ENCODE data around the gene TEX101.
"Not testable (repeated sequence)": the region's sequence is repeated elsewhere in the genome, so short reads cannot be mapped to it uniquely, and the experiment has no call there.

TEX101 gene

GRCh38 chr19:43414554-43414953 is at the start of gene TEX101:
TEX101 (plus strand) TSS chr19:43414890; CDS start chr19:43415920, 1,030 bp downstream.
- H3K4me3 ChIP-seq (ENCODE audit: low read length): no peak within 1 kb of the TSS
- no peak within 1 kb of the TSS for H3K27ac ChIP-seq (ENCODE audit: low read depth, low read length)
- no peaks in the 10 kb centered on the region for H3K27me3 ChIP-seq (ENCODE audit: control insufficient read depth, insufficient read depth, low read length)
- H3K9ac ChIP-seq (ENCODE audit: low read length): no peak within 1 kb of the TSS
- H3K4me1 ChIP-seq (ENCODE audit: control insufficient read depth, insufficient read depth, low read length): no peaks in the 10 kb centered on the region
- H3K36me3 ChIP-seq (ENCODE audit: control insufficient read depth, insufficient read depth, low read length): no peaks in the 10 kb centered on the region

DNA sequence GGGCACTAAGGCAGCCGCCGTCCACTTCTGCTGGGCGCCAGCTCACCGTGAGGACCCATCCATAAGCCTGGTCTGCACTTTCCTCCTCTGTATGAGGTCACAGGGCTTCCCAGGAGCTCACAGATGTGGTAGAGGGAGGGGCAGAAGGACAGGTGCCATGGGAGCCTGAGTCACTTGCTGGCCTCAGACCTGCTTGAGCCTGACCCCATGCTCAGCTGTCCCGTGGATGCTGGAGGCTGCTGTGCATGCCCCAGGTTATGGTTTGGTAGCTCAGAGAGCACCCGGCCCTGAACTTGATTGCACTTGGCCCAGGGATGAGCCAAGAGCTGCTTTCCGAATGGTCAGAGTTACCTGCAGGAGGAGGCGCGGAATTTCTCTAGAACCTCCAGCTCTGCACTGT is 49.0 kb upstream of the TEX101 start:
- not testable (repeated sequence) for H3K4me1 ChIP-seq (ENCODE audit: control insufficient read depth, insufficient read depth, low read length); H3K36me3 ChIP-seq (ENCODE audit: control insufficient read depth, insufficient read depth, low read length); H3K27me3 ChIP-seq (ENCODE audit: control insufficient read depth, insufficient read depth, low read length); H3K27ac ChIP-seq (ENCODE audit: low read depth, low read length); H3K4me3 ChIP-seq (ENCODE audit: low read length); H3K9ac ChIP-seq (ENCODE audit: low read length)

- Histone ChIP-seq H3K9ac (ENCODE audit: low read length) (no peak overlapping the region), H3K27ac (ENCODE audit: low read depth, low read length) (no peak overlapping the region), H3K4me1 (ENCODE audit: control insufficient read depth, insufficient read depth, low read length) (no peaks in the 10 kb centered on the region), H3K4me3 (ENCODE audit: low read length) (no peak overlapping the region), H3K27me3 (ENCODE audit: control insufficient read depth, insufficient read depth, low read length) (no peaks in the 10 kb centered on the region), H3K36me3 (ENCODE audit: control insufficient read depth, insufficient read depth, low read length) (no peaks in the 10 kb centered on the region)
Measured at GRCh38 chr19:43367822-43368221, 46.9 kb upstream of the TEX101 start.

DNA sequence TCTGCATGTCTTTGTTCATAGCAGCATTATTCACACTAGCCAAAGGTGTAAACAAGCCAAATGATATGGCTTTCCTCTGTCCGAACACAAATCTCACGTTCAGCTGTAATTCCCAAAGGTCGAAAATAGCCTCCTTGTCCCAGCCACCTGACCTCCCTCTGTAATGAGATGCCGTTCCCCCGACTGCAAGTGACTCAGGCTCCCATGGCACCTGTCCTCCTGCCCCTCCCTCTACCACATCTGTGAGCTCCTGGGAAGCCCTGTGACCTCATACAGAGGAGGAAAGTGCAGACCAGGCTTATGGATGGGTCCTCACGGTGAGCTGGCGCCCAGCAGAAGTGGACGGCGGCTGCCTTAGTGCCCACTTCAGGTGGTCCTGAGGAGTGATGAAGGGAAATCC is 45.8 kb upstream of the TEX101 start:
- H3K9ac ChIP-seq (ENCODE audit: low read length); H3K27ac ChIP-seq (ENCODE audit: low read depth, low read length); H3K4me3 ChIP-seq (ENCODE audit: low read length); H3K4me1 ChIP-seq (ENCODE audit: control insufficient read depth, insufficient read depth, low read length); H3K27me3 ChIP-seq (ENCODE audit: control insufficient read depth, insufficient read depth, low read length); H3K36me3 ChIP-seq (ENCODE audit: control insufficient read depth, insufficient read depth, low read length): not testable (repeated sequence)

DNA sequence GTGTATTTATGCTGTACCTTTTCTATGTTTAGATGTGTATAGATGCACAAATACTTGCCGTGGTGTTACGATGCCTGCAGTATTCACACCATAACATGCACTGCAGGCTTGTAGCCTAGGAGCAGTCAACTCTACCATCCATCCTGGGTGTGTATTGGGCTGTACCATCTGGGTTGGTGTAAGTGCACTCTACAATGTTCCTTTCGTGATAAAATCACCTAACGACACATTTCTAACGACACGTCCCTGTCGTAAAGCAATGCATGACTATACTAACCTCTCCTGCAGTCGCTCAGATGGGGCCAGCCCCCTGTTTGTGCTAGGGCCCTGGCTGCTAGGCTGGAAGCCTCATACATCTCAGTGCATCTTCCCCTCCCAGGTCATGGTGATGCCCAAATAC is 42.8 kb upstream of the TEX101 start:
- Histone ChIP-seq H3K27me3 (ENCODE audit: control insufficient read depth, insufficient read depth, low read length) (no peaks in the 10 kb centered on the region), H3K9ac (ENCODE audit: low read length) (no peak overlapping the region), H3K27ac (ENCODE audit: low read depth, low read length) (no peak overlapping the region), H3K4me1 (ENCODE audit: control insufficient read depth, insufficient read depth, low read length) (no peaks in the 10 kb centered on the region), H3K4me3 (ENCODE audit: low read length) (no peak overlapping the region), H3K36me3 (ENCODE audit: control insufficient read depth, insufficient read depth, low read length) (no peaks in the 10 kb centered on the region)

GRCh38 chr19:43372462-43372861 is 42.2 kb upstream of the TEX101 start:
- Histone ChIP-seq H3K27me3 (ENCODE audit: control insufficient read depth, insufficient read depth, low read length) (no peaks in the 10 kb centered on the region), H3K36me3 (ENCODE audit: control insufficient read depth, insufficient read depth, low read length) (no peaks in the 10 kb centered on the region), H3K27ac (ENCODE audit: low read depth, low read length) (no peak overlapping the region), H3K4me3 (ENCODE audit: low read length) (no peak overlapping the region), H3K9ac (ENCODE audit: low read length) (no peak overlapping the region), H3K4me1 (ENCODE audit: control insufficient read depth, insufficient read depth, low read length) (no peaks in the 10 kb centered on the region)

DNA sequence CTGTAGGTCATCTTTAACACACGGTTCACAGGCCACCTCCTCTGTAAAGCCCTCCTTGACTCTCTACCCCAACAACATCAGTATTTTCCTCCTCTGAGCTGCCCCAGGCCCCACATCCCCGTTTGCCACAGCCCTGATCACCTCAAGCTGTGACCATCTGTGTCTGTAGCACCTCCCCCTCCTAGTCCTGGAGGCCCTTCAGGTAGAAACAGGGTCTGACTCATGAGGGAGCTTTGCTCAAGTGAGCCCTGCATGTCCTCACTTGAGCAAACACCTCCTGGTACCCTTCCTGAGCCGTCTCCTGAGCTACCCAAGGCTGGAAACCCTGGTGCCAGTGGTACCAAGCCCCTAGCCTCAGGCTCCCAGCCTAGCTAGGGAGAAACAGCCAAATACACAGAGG is 37.1 kb upstream of the TEX101 start:
- H3K4me1 ChIP-seq (ENCODE audit: control insufficient read depth, insufficient read depth, low read length); H3K27ac ChIP-seq (ENCODE audit: low read depth, low read length); H3K4me3 ChIP-seq (ENCODE audit: low read length); H3K9ac ChIP-seq (ENCODE audit: low read length); H3K36me3 ChIP-seq (ENCODE audit: control insufficient read depth, insufficient read depth, low read length); H3K27me3 ChIP-seq (ENCODE audit: control insufficient read depth, insufficient read depth, low read length): not testable (repeated sequence)

GRCh38 chr19:43380008-43380407 is 34.7 kb upstream of the TEX101 start:
- Histone ChIP-seq H3K4me1 (ENCODE audit: control insufficient read depth, insufficient read depth, low read length) (no peaks in the 10 kb centered on the region), H3K27me3 (ENCODE audit: control insufficient read depth, insufficient read depth, low read length) (no peaks in the 10 kb centered on the region), H3K9ac (ENCODE audit: low read length) (no peak overlapping the region), H3K4me3 (ENCODE audit: low read length) (no peak overlapping the region), H3K36me3 (ENCODE audit: control insufficient read depth, insufficient read depth, low read length) (no peaks in the 10 kb centered on the region), H3K27ac (ENCODE audit: low read depth, low read length) (no peak overlapping the region)

GRCh38 chr19:43380771-43381386 is 33.8 kb upstream of the TEX101 start:
- H3K36me3 ChIP-seq (ENCODE audit: control insufficient read depth, insufficient read depth, low read length): no peaks in the 10 kb centered on the region

DNA sequence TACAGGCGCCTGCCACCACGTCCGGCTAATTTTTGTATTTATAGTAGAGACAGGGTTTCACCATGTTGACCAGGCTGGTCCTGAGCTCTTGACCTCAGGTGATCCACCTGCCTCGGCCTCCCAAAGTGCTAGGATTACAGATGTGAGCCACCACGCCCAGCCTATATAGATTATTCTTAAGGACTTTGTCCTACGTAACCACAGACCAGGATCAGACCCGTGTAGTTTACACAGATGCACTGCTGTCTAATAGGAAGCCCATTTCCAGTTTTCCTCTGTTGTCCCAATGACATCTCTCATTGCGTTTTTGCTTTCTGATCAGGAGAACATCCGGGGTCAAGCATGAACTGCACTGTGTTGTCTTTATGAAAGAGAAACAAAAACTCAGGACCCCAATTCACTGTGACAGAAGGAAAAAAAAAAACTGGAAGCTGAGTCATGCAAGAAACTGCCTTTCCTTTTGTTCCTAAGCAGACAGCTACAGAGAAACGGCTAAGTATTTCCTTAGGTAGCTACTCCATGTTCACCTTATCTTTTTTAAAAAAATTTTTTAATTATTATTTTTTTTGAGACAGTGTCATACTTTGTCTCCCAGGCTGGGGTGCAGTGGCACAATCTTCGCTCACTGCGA is 32.0 kb upstream of the TEX101 start:
- not testable (repeated sequence) for H3K36me3 ChIP-seq (ENCODE audit: control insufficient read depth, insufficient read depth, low read length); H3K27ac ChIP-seq (ENCODE audit: low read depth, low read length); H3K27me3 ChIP-seq (ENCODE audit: control insufficient read depth, insufficient read depth, low read length); H3K9ac ChIP-seq (ENCODE audit: low read length); H3K4me1 ChIP-seq (ENCODE audit: control insufficient read depth, insufficient read depth, low read length); H3K4me3 ChIP-seq (ENCODE audit: low read length)

More at GRCh38 chr19:43380771-43381386, 33.8 kb upstream of the TEX101 start:
- Histone ChIP-seq H3K27me3 (ENCODE audit: control insufficient read depth, insufficient read depth, low read length) (no peaks in the 10 kb centered on the region), H3K4me1 (ENCODE audit: control insufficient read depth, insufficient read depth, low read length) (no peaks in the 10 kb centered on the region), H3K9ac (ENCODE audit: low read length) (no peak overlapping the region), H3K27ac (ENCODE audit: low read depth, low read length) (no peak overlapping the region), H3K4me3 (ENCODE audit: low read length) (no peak overlapping the region)

GRCh38 chr19:43383254-43383653 is 31.4 kb upstream of the TEX101 start:
- not testable (repeated sequence) for H3K4me1 ChIP-seq (ENCODE audit: control insufficient read depth, insufficient read depth, low read length); H3K36me3 ChIP-seq (ENCODE audit: control insufficient read depth, insufficient read depth, low read length); H3K4me3 ChIP-seq (ENCODE audit: low read length); H3K27ac ChIP-seq (ENCODE audit: low read depth, low read length); H3K9ac ChIP-seq (ENCODE audit: low read length); H3K27me3 ChIP-seq (ENCODE audit: control insufficient read depth, insufficient read depth, low read length)

DNA sequence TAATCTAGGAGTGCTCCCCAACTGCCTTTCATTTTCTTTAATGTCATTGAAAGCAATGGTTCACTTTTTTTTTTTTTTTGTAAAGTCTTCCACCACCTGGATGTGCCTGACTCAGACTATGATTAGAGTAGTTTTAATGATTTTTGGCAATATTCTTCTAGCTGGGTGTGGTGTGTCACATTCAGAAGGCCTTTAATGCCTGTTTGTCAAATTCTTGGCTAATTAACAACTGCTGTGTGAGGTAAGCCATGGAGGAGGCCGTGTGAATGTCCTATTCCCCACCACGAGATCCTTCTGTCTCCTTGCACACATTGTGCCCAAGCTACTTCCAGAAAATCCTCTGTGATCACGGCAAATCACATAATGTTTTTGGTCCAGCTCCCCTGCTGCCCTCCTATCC is 30.9 kb upstream of the TEX101 start:
- H3K4me1 ChIP-seq (ENCODE audit: control insufficient read depth, insufficient read depth, low read length); H3K4me3 ChIP-seq (ENCODE audit: low read length); H3K36me3 ChIP-seq (ENCODE audit: control insufficient read depth, insufficient read depth, low read length); H3K27me3 ChIP-seq (ENCODE audit: control insufficient read depth, insufficient read depth, low read length); H3K27ac ChIP-seq (ENCODE audit: low read depth, low read length); H3K9ac ChIP-seq (ENCODE audit: low read length): not testable (repeated sequence)

- H3K9ac ChIP-seq (ENCODE audit: low read length); H3K4me3 ChIP-seq (ENCODE audit: low read length); H3K4me1 ChIP-seq (ENCODE audit: control insufficient read depth, insufficient read depth, low read length); H3K27me3 ChIP-seq (ENCODE audit: control insufficient read depth, insufficient read depth, low read length); H3K27ac ChIP-seq (ENCODE audit: low read depth, low read length); H3K36me3 ChIP-seq (ENCODE audit: control insufficient read depth, insufficient read depth, low read length): not testable (repeated sequence)
Measured at GRCh38 chr19:43390903-43391551, 23.7 kb upstream of the TEX101 start.

Data from rectal smooth muscle tissue (tissue), 1 donor.